HEK293T (cell line): ENCODE data around the gene STH.

Experiments
- CTCF ChIA-PET: fragments of 350-600 bp; formaldehyde crosslinking; extraction: SDS; loops from one replicate; lab custom pipeline; 2021; ENCODE audit warnings: antibody characterized with exemption, inconsistent platforms; lab: Yijun Ruan, JAX
- POLR2A ChIA-PET: fragments of 350-600 bp; formaldehyde crosslinking; extraction: SDS; loops from one replicate; lab custom pipeline; 2020; ENCODE audit warnings: antibody characterized with exemption, inconsistent platforms; lab: Yijun Ruan, JAX
- DNase-seq: peaks from one replicate; pipeline ENCODE4 v3.0.0; 2012; ENCODE audit warnings: mixed read lengths; ENCODE audit errors: extremely low spot score
- ARNT ChIP-seq: fragments of 450-650 bp; IDR thresholded peaks from 2 replicates; pipeline ENCODE4 v1.6.1; 2017; ENCODE audit warnings: mild to moderate bottlenecking
- BHLHE40 ChIP-seq: fragments of 450-650 bp; IDR thresholded peaks from 2 replicates; pipeline ENCODE4 v1.6.1; 2016; ENCODE audit warnings: mild to moderate bottlenecking, moderate library complexity, borderline replicate concordance
- CTBP1 ChIP-seq: fragments of 450-650 bp; IDR thresholded peaks from 2 replicates; pipeline ENCODE4 v1.6.1; 2016; ENCODE audit warnings: borderline replicate concordance
- ELF4 ChIP-seq: fragments of 450-650 bp; IDR thresholded peaks from 2 replicates; pipeline ENCODE4 v1.6.1; 2017; ENCODE audit warnings: antibody characterized with exemption
- FOXA1 ChIP-seq: fragments of 450-650 bp; IDR thresholded peaks from 2 replicates; pipeline ENCODE4 v1.6.1; 2016; ENCODE audit warnings: mild to moderate bottlenecking
- FOXK2 ChIP-seq: fragments of 450-650 bp; IDR thresholded peaks from 2 replicates; pipeline ENCODE4 v1.6.1; 2016; ENCODE audit warnings: mild to moderate bottlenecking
- FOXM1 ChIP-seq: fragments of 450-650 bp; IDR thresholded peaks from 2 replicates; pipeline ENCODE4 v1.6.1; 2017; ENCODE audit warnings: mild to moderate bottlenecking, borderline replicate concordance
- HDGF ChIP-seq: fragments of 450-650 bp; IDR thresholded peaks from 2 replicates; pipeline ENCODE4 v1.6.1; 2017; ENCODE audit warnings: antibody characterized with exemption, borderline replicate concordance
- L3MBTL2 ChIP-seq: fragments of 450-650 bp; conservative IDR thresholded peaks from 2 replicates; pipeline ENCODE4 v1.6.1; 2016; ENCODE audit warnings: mild to moderate bottlenecking
- LEF1 ChIP-seq: fragments of 450-650 bp; IDR thresholded peaks from 2 replicates; pipeline ENCODE4 v1.6.1; 2017; ENCODE audit warnings: mild to moderate bottlenecking, borderline replicate concordance
- NFRKB ChIP-seq: fragments of 450-650 bp; IDR thresholded peaks from 2 replicates; pipeline ENCODE4 v1.6.1; 2016; ENCODE audit warnings: mild to moderate bottlenecking, moderate library complexity
- SP1 ChIP-seq: fragments of 450-650 bp; IDR thresholded peaks from 2 replicates; pipeline ENCODE4 v1.6.1; 2017
- SUZ12 ChIP-seq: fragments of 450-650 bp; IDR thresholded peaks from 2 replicates; pipeline ENCODE4 v1.6.1; 2016; ENCODE audit warnings: mild to moderate bottlenecking
- TARDBP ChIP-seq: fragments of 450-650 bp; IDR thresholded peaks from 2 replicates; pipeline ENCODE4 v1.6.1; 2016
- ZNF384 ChIP-seq: fragments of 450-650 bp; IDR thresholded peaks from 2 replicates; pipeline ENCODE4 v1.6.1; 2016
- TF ChIP-seq, protein P1 (sequence below): fragments of 450-650 bp; IDR thresholded peaks from 2 replicates; pipeline ENCODE4 v1.6.1; 2016

The STH gene

DNA sequence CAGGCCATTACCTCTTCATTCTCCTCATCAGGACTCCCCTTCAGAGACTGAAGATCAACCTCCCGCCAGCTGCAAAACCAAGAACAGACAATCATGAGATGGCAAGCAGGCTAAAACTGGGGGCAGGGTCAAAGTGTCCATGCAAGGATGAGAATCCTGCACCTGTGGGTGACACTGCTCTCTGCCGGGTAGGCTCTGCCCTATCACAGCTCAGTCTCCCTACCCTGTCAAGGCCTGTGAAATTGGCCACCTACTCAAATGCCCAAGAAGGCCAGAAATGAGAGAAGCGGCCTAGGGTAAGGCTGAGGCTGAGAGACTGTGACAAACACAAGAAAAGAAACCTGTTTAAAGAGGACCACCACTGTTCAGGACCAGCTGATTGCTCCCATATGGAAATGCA lies 34.3 kb downstream of the STH start:
- no peak for DNase-seq
- TF ChIP-seq SUZ12 (no peak), BHLHE40 (no peak), FOXA1 (no peak), SP1 (no peak), L3MBTL2 (no peak), HDGF (no peak), CTBP1 (no peak), ARNT (no peak), FOXM1 (no peak), FOXK2 (no peak), TARDBP (no peak), LEF1 (no peak), ZNF384 (no peak), ELF4 (no peak)
- TF ChIP-seq, protein P1, sequence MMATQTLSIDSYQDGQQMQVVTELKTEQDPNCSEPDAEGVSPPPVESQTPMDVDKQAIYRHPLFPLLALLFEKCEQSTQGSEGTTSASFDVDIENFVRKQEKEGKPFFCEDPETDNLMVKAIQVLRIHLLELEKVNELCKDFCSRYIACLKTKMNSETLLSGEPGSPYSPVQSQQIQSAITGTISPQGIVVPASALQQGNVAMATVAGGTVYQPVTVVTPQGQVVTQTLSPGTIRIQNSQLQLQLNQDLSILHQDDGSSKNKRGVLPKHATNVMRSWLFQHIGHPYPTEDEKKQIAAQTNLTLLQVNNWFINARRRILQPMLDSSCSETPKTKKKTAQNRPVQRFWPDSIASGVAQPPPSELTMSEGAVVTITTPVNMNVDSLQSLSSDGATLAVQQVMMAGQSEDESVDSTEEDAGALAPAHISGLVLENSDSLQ, result no peak
- ChIA-PET POLR2A (no interaction called here), CTCF (interaction anchor here (1.7 kb wide), 1 partner anchor 12 kb away, joined by 9 read pairs; no protein-coding TSS in a partner anchor)

DNA sequence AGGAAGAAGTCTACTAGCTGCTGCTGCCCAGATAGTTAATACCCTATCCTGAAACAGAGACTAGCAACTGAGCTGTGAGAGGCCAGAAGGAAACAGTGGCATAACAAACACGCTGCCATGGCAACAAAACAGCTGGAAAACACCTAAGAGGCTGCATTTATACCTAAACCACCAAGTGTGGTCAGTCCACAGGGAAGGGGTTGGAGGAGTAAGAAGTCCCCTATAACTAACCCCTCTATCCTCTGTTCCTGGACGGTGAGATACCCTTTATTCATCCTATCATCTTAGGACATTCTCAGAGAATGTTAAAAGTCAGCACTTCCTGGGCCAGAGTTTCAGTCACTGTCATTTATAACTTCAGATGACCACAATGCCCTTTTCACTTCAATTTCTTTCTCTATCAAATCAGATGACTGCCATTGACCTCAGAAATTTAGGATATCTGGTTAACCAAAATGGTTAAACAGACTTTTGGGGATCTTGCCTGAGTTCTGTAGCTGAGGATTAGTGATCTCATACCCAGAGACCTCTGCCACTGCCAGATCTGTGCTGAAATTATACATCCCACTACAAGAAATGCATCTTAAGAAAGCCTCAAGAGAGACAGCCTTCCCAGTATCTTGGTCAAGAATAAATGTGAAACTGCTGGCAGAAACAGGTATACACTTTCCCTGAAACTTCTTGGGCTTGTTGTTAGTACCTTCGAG lies 36.2 kb downstream of the STH start:
- CTCF ChIA-PET, result interaction anchor here (1.1 kb wide), 1 partner anchor 9 kb away, joined by 3 read pairs; no protein-coding TSS in a partner anchor
- POLR2A ChIA-PET, result no interaction called here
- TF ChIP-seq FOXM1 (no peak), ARNT (no peak), FOXK2 (no peak)
- no peak for DNase-seq

DNA sequence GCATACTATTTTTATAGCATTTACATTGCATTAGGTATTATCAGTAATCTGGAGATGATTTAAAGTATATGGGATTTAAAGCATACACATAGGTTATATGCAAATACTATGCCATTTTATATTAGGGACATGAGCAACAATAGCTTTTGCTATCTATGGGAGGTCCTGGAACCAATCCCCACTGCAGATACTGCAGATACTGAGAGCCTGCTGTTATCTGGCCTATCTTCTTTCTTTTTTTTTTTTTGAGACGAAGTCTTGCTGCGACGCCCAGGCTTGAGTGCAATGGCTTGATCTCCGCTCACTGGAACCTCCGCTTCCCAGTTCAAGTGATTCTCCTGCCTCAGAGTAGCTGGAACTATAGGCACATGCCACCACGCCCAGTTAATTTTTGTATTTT lies 37.4 kb downstream of the STH start:
- ChIA-PET CTCF (interaction anchor here (0.7 to 1.1 kb wide), 2 partner anchors 8 to 176 kb away, joined by 3 read pairs; no protein-coding TSS in a partner anchor), POLR2A (no interaction called here)
- DNase-seq, result no peak
- no peak for TF ChIP-seq ZNF384
- TF ChIP-seq ARNT, result no peak
- no peak for TF ChIP-seq SUZ12
- TF ChIP-seq TARDBP, result no peak
- no peak for TF ChIP-seq HDGF
- no peak for TF ChIP-seq CTBP1
- no peak for TF ChIP-seq FOXK2
- no peak for TF ChIP-seq NFRKB
- TF ChIP-seq LEF1, result no peak
- no peak for TF ChIP-seq ELF4
- no peak for TF ChIP-seq L3MBTL2
- no peak for TF ChIP-seq BHLHE40
- no peak for TF ChIP-seq SP1
- TF ChIP-seq, protein P1, result no peak
- no peak for TF ChIP-seq FOXA1
- TF ChIP-seq FOXM1, result no peak

DNA sequence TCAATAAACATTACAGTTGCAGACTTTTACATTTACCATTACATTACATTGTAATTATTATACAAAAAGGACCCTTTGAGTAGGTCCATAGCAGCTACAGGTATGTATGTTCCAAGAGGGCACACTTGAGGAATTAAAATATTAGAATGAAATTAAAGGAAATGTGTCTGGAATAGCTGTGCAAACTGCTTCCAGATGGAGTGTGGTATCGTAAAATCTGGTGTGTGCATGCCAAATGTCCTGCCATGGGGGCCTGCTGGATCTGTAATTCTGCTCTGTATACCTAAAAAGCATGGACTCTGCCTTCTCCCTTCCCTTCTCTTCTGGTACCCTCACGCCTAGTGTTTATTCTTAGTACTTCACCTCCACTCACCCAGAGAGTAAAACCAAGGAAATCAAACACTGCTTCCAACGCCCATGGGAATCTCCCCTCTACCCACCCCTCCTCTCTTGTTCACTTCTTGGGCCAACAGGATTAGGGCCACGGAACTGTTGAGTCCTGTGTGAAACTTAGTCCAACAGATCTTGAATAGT lies 38.7 kb downstream of the STH start:
- no peak for DNase-seq
- ChIA-PET POLR2A (interaction anchor here (1.0 kb wide), 1 partner anchor 155 kb away, joined by 3 read pairs; the partner anchor contains the start of gene KANSL1), CTCF (interaction anchor here (1.4 kb wide), 1 partner anchor 155 kb away, joined by 3 read pairs; the partner anchor contains the start of gene KANSL1)
- TF ChIP-seq ARNT, result no peak
- TF ChIP-seq ZNF384, result no peak
- TF ChIP-seq FOXA1, result no peak
- no peak for TF ChIP-seq CTBP1
- TF ChIP-seq FOXM1, result no peak
- TF ChIP-seq SP1, result no peak
- no peak for TF ChIP-seq L3MBTL2
- no peak for TF ChIP-seq NFRKB
- TF ChIP-seq ELF4, result no peak
- no peak for TF ChIP-seq TARDBP
- no peak for TF ChIP-seq HDGF
- no peak for TF ChIP-seq SUZ12
- TF ChIP-seq FOXK2, result no peak

DNA sequence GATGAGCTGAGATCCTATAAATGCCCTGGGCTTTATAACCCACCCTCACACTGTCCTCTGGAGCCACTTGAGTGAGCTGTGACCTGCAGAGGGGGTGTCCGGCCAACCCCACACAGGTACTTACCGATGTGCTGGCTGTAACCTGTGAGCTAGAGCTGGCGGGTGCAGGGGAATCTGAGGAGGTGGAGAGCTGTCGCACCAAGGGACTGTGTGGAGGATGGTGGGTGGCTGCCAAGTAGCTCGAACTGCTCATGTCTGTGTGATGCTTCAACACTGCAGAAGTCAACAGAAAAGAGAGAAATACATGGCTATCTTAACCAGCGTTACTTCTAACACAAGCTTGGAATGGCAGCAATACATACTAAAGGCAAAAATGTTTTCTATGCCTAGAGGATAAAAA lies 39.4 kb downstream of the STH start:
- POLR2A ChIA-PET, result interaction anchor here (1.0 kb wide), 1 partner anchor 155 kb away, joined by 3 read pairs; the partner anchor contains the start of gene KANSL1
- CTCF ChIA-PET, result interaction anchor here (1.4 kb wide), 1 partner anchor 154 kb away, joined by 3 read pairs; the partner anchor contains the start of gene KANSL1
- no peak for DNase-seq
- TF ChIP-seq ARNT, result no peak
- no peak for TF ChIP-seq LEF1
- TF ChIP-seq FOXM1, result no peak
- no peak for TF ChIP-seq FOXK2
- TF ChIP-seq L3MBTL2, result no peak

DNA sequence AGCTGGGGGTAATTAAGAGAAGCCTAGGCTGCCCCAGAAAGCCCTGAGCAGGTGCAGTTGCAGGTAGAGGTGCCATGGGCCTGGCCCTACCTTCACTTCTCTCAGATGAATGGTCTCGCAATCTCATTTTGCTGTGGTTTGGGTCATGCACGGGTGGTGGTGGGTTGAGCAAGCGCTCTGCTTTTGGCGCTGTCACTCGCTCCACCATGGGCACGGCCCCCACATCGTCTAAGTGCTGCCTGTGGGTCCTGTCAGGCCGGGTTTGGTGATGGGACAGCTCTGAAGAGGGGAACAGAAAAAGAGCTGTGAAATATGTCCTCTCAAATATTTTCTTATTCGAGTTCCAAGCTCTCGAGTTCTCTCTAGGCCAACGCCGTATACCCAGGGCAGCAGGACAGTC lies 39.9 kb downstream of the STH start:
- POLR2A ChIA-PET, result interaction anchor here (1.0 kb wide), 1 partner anchor 154 kb away, joined by 3 read pairs; the partner anchor contains the start of gene KANSL1
- CTCF ChIA-PET, result interaction anchor here (1.4 kb wide), 1 partner anchor 154 kb away, joined by 3 read pairs; the partner anchor contains the start of gene KANSL1

More for the DNA sequence above, 39.9 kb downstream of the STH start:
- no peak for DNase-seq
- no peak for TF ChIP-seq LEF1
- no peak for TF ChIP-seq FOXK2
- no peak for TF ChIP-seq ELF4
